SK-N-SH (cell line): ENCODE measurements around the gene USP32. TPM values are rescaled to one million over a fixed set of nuclear protein-coding genes. Genes with fewer than 3 reads are reported as not detected.
"Not testable (repeated sequence)": the region's sequence is repeated elsewhere in the genome, so short reads cannot be mapped to it uniquely, and the experiment has no call there.

Experiments
- CTCF ChIA-PET: fragments of 300-600, 350-600 bp; formaldehyde crosslinking; extraction: SDS; loops from one replicate; lab custom pipeline; 2021; lab: Yijun Ruan, JAX
- POLR2A ChIA-PET: fragments of 350-600 bp; sonication (Branson Sonifier 250); formaldehyde crosslinking; extraction: SDS; loops from one replicate; lab custom pipeline; 2020; ENCODE audit warnings: antibody characterized with exemption, inconsistent platforms; lab: Yijun Ruan, JAX
- DNase-seq: peaks from one replicate; pipeline ENCODE4 v3.0.0; 2012
- H2AFZ ChIP-seq: fragments of 200-600 bp; sonication (generic); 2 replicates; pipeline ENCODE4 v1.8.1; 2016; ENCODE audit warnings: antibody characterized with exemption, mild to moderate bottlenecking, low read depth
- H3F3A ChIP-seq: fragments of 200-600 bp; sonication (generic); replicated peaks from 2 replicates; pipeline ENCODE3; 2016; ENCODE audit warnings: antibody characterized with exemption, mild to moderate bottlenecking; ENCODE audit not compliant: insufficient read depth
- H3K27ac ChIP-seq, 2 experiments: fragments of 200-500 bp in 1 of 2; fragments of 200-600 bp in 1 of 2; sonication (Bioruptor generic) in 1 of 2; sonication (generic), shearing (Covaris generic) in 1 of 2; 2 replicates each; pipeline versions ENCODE4 v1.5.1 to v1.6.1; 2014 to 2016; ENCODE audit warnings: low read depth in 2 of 2, inconsistent platforms in 1 of 2, low read length in 1 of 2, mild to moderate bottlenecking in 1 of 2, mixed read lengths in 1 of 2
- H3K27me3 ChIP-seq: fragments of 200-600 bp; sonication (generic), shearing (Covaris generic); 2 replicates; pipeline ENCODE4 v1.6.1; 2016; ENCODE audit warnings: mixed run types; ENCODE audit not compliant: insufficient read depth
- H3K36me3 ChIP-seq, 2 experiments: fragments of 200-500 bp in 1 of 2; fragments of 200-600 bp in 1 of 2; sonication (Bioruptor generic) in 1 of 2; sonication (generic) in 1 of 2; replicated peaks in 1 of 2; 2 replicates each; pipeline versions ENCODE3 to v1.5.1; 2014 to 2016; ENCODE audit warnings: low read length in 1 of 2, mild to moderate bottlenecking in 1 of 2; ENCODE audit not compliant: insufficient read depth in 2 of 2, control insufficient read depth in 1 of 2
- H3K4me1 ChIP-seq, 2 experiments: fragments of 200-500 bp in 1 of 2; fragments of 200-600 bp in 1 of 2; sonication (Bioruptor generic) in 1 of 2; sonication (generic), shearing (Covaris generic) in 1 of 2; 2 replicates each; pipeline versions ENCODE4 v1.5.1 to v1.6.1; 2014 to 2016; ENCODE audit warnings: low read depth in 1 of 2, low read length in 1 of 2, mixed run types in 1 of 2; ENCODE audit not compliant: insufficient read depth in 2 of 2, control insufficient read depth in 1 of 2
- H3K4me2 ChIP-seq: fragments of 200-600 bp; sonication (generic), shearing (Covaris generic); 2 replicates; pipeline ENCODE4 v1.6.1; 2017; ENCODE audit warnings: mixed run types
- H3K4me3 ChIP-seq, 2 experiments: fragments of 200-500 bp in 1 of 2; fragments of 200-600 bp in 1 of 2; sonication (Bioruptor generic) in 1 of 2; sonication (generic), shearing (Covaris generic) in 1 of 2; 2 replicates each; pipeline versions ENCODE4 v1.5.1 to v1.8.1; 2014 to 2016; ENCODE audit warnings: low read depth in 2 of 2, inconsistent platforms in 1 of 2, low read length in 1 of 2, mild to moderate bottlenecking in 1 of 2, mixed read lengths in 1 of 2, moderate library complexity in 1 of 2
- H3K79me2 ChIP-seq: fragments of 200-600 bp; sonication (generic); 2 replicates; pipeline ENCODE4 v1.8.1; 2017; ENCODE audit warnings: mild to moderate bottlenecking; ENCODE audit not compliant: insufficient read depth
- H3K9ac ChIP-seq: fragments of 200-600 bp; sonication (generic); 2 replicates; pipeline ENCODE4 v1.6.1; 2017; ENCODE audit warnings: mixed run types
- H3K9me2 ChIP-seq: fragments of 200-600 bp; sonication (generic); 2 replicates; pipeline ENCODE4 v1.6.1; 2017; ENCODE audit warnings: mixed run types
- H3K9me3 ChIP-seq: fragments of 200-600 bp; sonication (generic); 2 replicates; pipeline ENCODE4 v1.6.1; 2017; ENCODE audit warnings: mixed run types, mild to moderate bottlenecking, moderate library complexity
- H4K20me1 ChIP-seq: fragments of 200-600 bp; sonication (generic); 2 replicates; pipeline ENCODE4 v1.6.1; 2017; ENCODE audit warnings: mild to moderate bottlenecking, mixed run types; ENCODE audit not compliant: insufficient read depth
- EP300 ChIP-seq, 2 experiments: IDR thresholded peaks; 2 replicates each; pipeline versions ENCODE4 v1.4.0 to v1.6.1; 2012; ENCODE audit warnings: borderline replicate concordance in 1 of 2, low read depth in 1 of 2, low read length in 1 of 2
- FOSL2 ChIP-seq: IDR thresholded peaks from 2 replicates; pipeline ENCODE4 v1.4.0; 2012; ENCODE audit warnings: low read depth, mild to moderate bottlenecking, moderate library complexity, borderline replicate concordance
- JUND ChIP-seq: IDR thresholded peaks from 2 replicates; pipeline ENCODE4 v1.4.0; 2012
- PBX3 ChIP-seq: IDR thresholded peaks from 2 replicates; pipeline ENCODE4; 2012
- POLR2AphosphoS5 ChIP-seq: IDR thresholded peaks from 2 replicates; pipeline ENCODE4 v1.6.1; 2012; ENCODE audit warnings: low read depth, low read length
- TCF12 ChIP-seq: IDR thresholded peaks from 2 replicates; pipeline ENCODE4 v1.4.0; 2012
- whole genome bisulfite sequencing: methylation state at CpG from one replicate; pipeline ENCODE4 v1.1.6; 2017; ENCODE audit warnings: low lambda C conversion rate; 5-methylcytosine and 5-hydroxymethylcytosine counted together
- polyA plus RNA-seq, 3 experiments: library from polyadenylated mRNA; depleted of rRNA; stranded (reverse); fragments of >200 nt; gene quantifications; 2 replicates each; pipeline ENCODE4 v1.2.3, GENCODE V29; 2012

The USP32 gene
- polyA plus RNA-seq, 1 of the 3 experiments (the other 2 are of a cell fraction): 25.6 TPM

GRCh38 chr17:60186846-60187745 lies 204.8 kb downstream of the USP32 start:
- peak; percentile 42; the same call in 1 of the 2 replicates for TF ChIP-seq POLR2AphosphoS5
- peak; percentile 32 for TF ChIP-seq PBX3
- TF ChIP-seq JUND: 0 out of 2 replicates have a peak, but pooled peaks have one; percentile 22
- peak; percentile 39; the same call in 1 of the 2 replicates for TF ChIP-seq TCF12
- TF ChIP-seq FOSL2: peak; percentile 16; the same call in 1 of the 2 replicates
- peak in 1 of 2 experiments; percentile 10; a peak in 1 of 4 replicates for TF ChIP-seq EP300 (IDR thresholded peaks at IDR 0.05; ENCODE audit: borderline replicate concordance in 1 of 2, low read depth in 1 of 2, low read length in 1 of 2)

GRCh38 chr17:60186372-60186771 lies 205.6 kb downstream of the USP32 start:
- H3K27me3 ChIP-seq, POLR2A ChIA-PET, H3K4me2 ChIP-seq, H2AFZ ChIP-seq, H3K4me3 ChIP-seq, H3K9me3 ChIP-seq, H3K9ac ChIP-seq, DNase-seq, H3K9me2 ChIP-seq, H4K20me1 ChIP-seq, H3K79me2 ChIP-seq: not testable (repeated sequence)
- Histone ChIP-seq H3F3A (peaks cover 20% of the 10 kb centered on the region), H3K27ac (peak overlapping the region in 1 of 2 experiments; percentile 79; a peak in 1 of 4 replicates), H3K36me3 (peaks cover 46 to 61% of the 10 kb centered on the region in 2 experiments), H3K4me1 (peaks cover 0 to 20% of the 10 kb centered on the region in 2 experiments; a peak in 2 of 4 replicates)
- 95% methylated on average over 1 of the region's 1 CpG for WGBS
- CTCF ChIA-PET: interaction anchor here (1.4 to 1.5 kb wide), 2 partner anchors 15 to 43 kb away, joined by 3 to 6 read pairs; no protein-coding TSS in a partner anchor

More at GRCh38 chr17:60186846-60187745, 204.8 kb downstream of the USP32 start:
- H3K9ac ChIP-seq: peak overlapping the region; percentile 16; the same call in 1 of the 2 replicates
- 65% methylated on average over 7 of the region's 7 CpGs for WGBS
- peak overlapping the region; percentile 43 for H3K4me2 ChIP-seq
- H3K79me2 ChIP-seq, POLR2A ChIA-PET, H3K27me3 ChIP-seq, H3K9me2 ChIP-seq, H2AFZ ChIP-seq, H3K4me3 ChIP-seq, DNase-seq, H4K20me1 ChIP-seq, H3K9me3 ChIP-seq: not testable (repeated sequence)
- H3K27ac ChIP-seq: peak overlapping the region in 1 of 2 experiments; percentile 79; a peak in 3 of 4 replicates
- peaks cover 20% of the 10 kb centered on the region for H3F3A ChIP-seq
- peaks cover 45 to 61% of the 10 kb centered on the region in 2 experiments for H3K36me3 ChIP-seq
- CTCF ChIA-PET: interaction anchor here (1.5 kb wide), 1 partner anchor 44 kb away, joined by 6 read pairs; no protein-coding TSS in a partner anchor
- H3K4me1 ChIP-seq: peaks cover 0 to 20% of the 10 kb centered on the region in 2 experiments; a peak in 2 of 4 replicates

- H3K4me2 ChIP-seq, POLR2A ChIA-PET, H3K27ac ChIP-seq, H3K4me3 ChIP-seq, H3K9me3 ChIP-seq, H3K9ac ChIP-seq, H3K27me3 ChIP-seq, H3F3A ChIP-seq, DNase-seq, H4K20me1 ChIP-seq, H3K9me2 ChIP-seq, H3K4me1 ChIP-seq, H3K79me2 ChIP-seq, H2AFZ ChIP-seq: not testable (repeated sequence)
- 97% methylated on average over 1 of the region's 1 CpG for WGBS
- peaks cover 49 to 73% of the 10 kb centered on the region in 2 experiments for H3K36me3 ChIP-seq
- CTCF ChIA-PET: interaction anchor here (1.0 to 1.2 kb wide), 3 partner anchors 9 to 25 kb away, joined by 3 to 4 read pairs (median 4); no protein-coding TSS in a partner anchor
Observed at GRCh38 chr17:60180380-60180779, 211.6 kb downstream of the USP32 start.

GRCh38 chr17:60178180-60178579 lies 213.8 kb downstream of the USP32 start:
- H3F3A ChIP-seq, H3K4me3 ChIP-seq, H3K9me2 ChIP-seq, H3K4me2 ChIP-seq, H3K9ac ChIP-seq, H3K27me3 ChIP-seq, H3K79me2 ChIP-seq, H3K4me1 ChIP-seq, H3K27ac ChIP-seq, DNase-seq, CTCF ChIA-PET, H2AFZ ChIP-seq, H3K9me3 ChIP-seq, H4K20me1 ChIP-seq: not testable (repeated sequence)
- peaks cover 35 to 56% of the 10 kb centered on the region in 2 experiments for H3K36me3 ChIP-seq
- POLR2A ChIA-PET: interaction anchor here (0.6 kb wide), 1 partner anchor 129 kb away, joined by 3 read pairs; no protein-coding TSS in a partner anchor
- 95% methylated on average over 2 of the region's 2 CpGs for WGBS

- DNase-seq, H3K79me2 ChIP-seq, H3K4me3 ChIP-seq, H4K20me1 ChIP-seq, CTCF ChIA-PET, H3F3A ChIP-seq, H3K9ac ChIP-seq, H3K4me1 ChIP-seq, H3K27me3 ChIP-seq, H3K9me3 ChIP-seq, H2AFZ ChIP-seq, H3K9me2 ChIP-seq, H3K4me2 ChIP-seq, POLR2A ChIA-PET, H3K27ac ChIP-seq: not testable (repeated sequence)
- 93% methylated on average over 5 of the region's 5 CpGs for WGBS
- peaks cover 27 to 43% of the 10 kb centered on the region in 2 experiments for H3K36me3 ChIP-seq
Observed at GRCh38 chr17:60176763-60177162, 215.2 kb downstream of the USP32 start.
